ENCODE measurements around the gene PSME4. TPM values are rescaled to one million over a fixed set of nuclear protein-coding genes. Genes with fewer than 3 reads are reported as not detected.

Gene PSME4
- total and polyA plus RNA-seq, 2 experiments from 2014 or later: 44.7 to 98.6 TPM

- peaks cover 41% of the 10 kb centered on the region for H3K36me3 Mint-ChIP-seq (ENCODE audit: low read depth)
- Histone ChIP-seq H3K36me3 (ENCODE audit: insufficient read depth) (peaks cover 29% of the 10 kb centered on the region; the same call in 1 of the 2 replicates), H3F3A (replicated peaks; ENCODE audit: low read depth) (no peaks in the 10 kb centered on the region; the same call in 1 of the 2 replicates), H2AFZ (no peak overlapping the region), H3K4me1 (ENCODE audit: insufficient read depth) (0 out of 2 replicates have a peak, but pooled peaks cover 3% of the 10 kb centered on the region), H3K27me3 (ENCODE audit: insufficient read depth) (no peaks in the 10 kb centered on the region), H3K79me2 (replicated peaks; ENCODE audit: insufficient read depth) (no peaks in the 10 kb centered on the region; the same call in 1 of the 2 replicates), H3K4me2 (no peak overlapping the region), H3K9me2 (ENCODE audit: insufficient read depth) (no peaks in the 10 kb centered on the region), H4K20me1 (replicated peaks; ENCODE audit: insufficient read depth) (no peaks in the 10 kb centered on the region), H3K4me3 (no peak overlapping the region), H3K27ac (ENCODE audit: low read depth) (no peak overlapping the region)
- DNase-seq (ENCODE audit: low spot score) (no peak), ATAC-seq (no peak)
- peaks cover 3% of the 10 kb centered on the region; the same call in 2 of the 3 replicates for H3K4me1 Mint-ChIP-seq
- no peaks in the 10 kb centered on the region for H3K27me3 Mint-ChIP-seq (ENCODE audit: insufficient read depth, low read depth, poor library complexity)
- H3K9me3 Mint-ChIP-seq: no peaks in the 10 kb centered on the region
- no peak overlapping the region for H3K4me3 Mint-ChIP-seq
- no peak overlapping the region for H3K27ac Mint-ChIP-seq
- TF ChIP-seq POLR2AphosphoS5 (IDR thresholded peaks at IDR 0.05; ENCODE audit: low read depth): no peak
- no peak for TF ChIP-seq CREB1 (CRISPR knock-in tag; IDR thresholded peaks at IDR 0.05; ENCODE audit: low read depth)
- TF ChIP-seq ETS1 (IDR thresholded peaks at IDR 0.05): no peak
- no peak for TF ChIP-seq EZH2 (IDR thresholded peaks at IDR 0.05; ENCODE audit: low read depth, unreplicated experiment)
- no peak for TF ChIP-seq STAT1 (IDR thresholded peaks at IDR 0.05; ENCODE audit: unreplicated experiment)
- no peak for TF ChIP-seq ZNF331 (CRISPR knock-in tag; IDR thresholded peaks at IDR 0.05; ENCODE audit: low read depth)
- TF ChIP-seq ZNF462 (CRISPR knock-in tag; IDR thresholded peaks at IDR 0.05): no peak
- no peak for TF ChIP-seq EZH2phosphoT487 (IDR thresholded peaks at IDR 0.05; ENCODE audit: unreplicated experiment)
- TF ChIP-seq NANOG (IDR thresholded peaks at IDR 0.05; ENCODE audit: borderline replicate concordance): no peak
- TF ChIP-seq JUNB (IDR thresholded peaks at IDR 0.05; ENCODE audit: unreplicated experiment): no peak
- no peak for TF ChIP-seq CTCF (conservative IDR thresholded peaks at IDR 0.05; ENCODE audit: low read depth in 2 of 2)
- no peak for TF ChIP-seq ZNF114 (CRISPR knock-in tag; IDR thresholded peaks at IDR 0.05)
- TF ChIP-seq REST (IDR thresholded peaks at IDR 0.05; ENCODE audit: unreplicated experiment): no peak
These were observed 104.8 kb downstream of the PSME4 start for GRCh38 chr2:53865962-53866361.

All from GM23338 (cell line).